Measurements from ENCODE around the gene SCAI. TPM values are rescaled to one million over a fixed set of nuclear protein-coding genes. Genes with fewer than 3 reads are reported as not detected.
"Not testable (repeated sequence)": the region's sequence is repeated elsewhere in the genome, so short reads cannot be mapped to it uniquely, and the experiment has no call there.

Gene SCAI
- total RNA-seq, 2 experiments from 2014 or later: 21.5 to 25.0 TPM

DNA sequence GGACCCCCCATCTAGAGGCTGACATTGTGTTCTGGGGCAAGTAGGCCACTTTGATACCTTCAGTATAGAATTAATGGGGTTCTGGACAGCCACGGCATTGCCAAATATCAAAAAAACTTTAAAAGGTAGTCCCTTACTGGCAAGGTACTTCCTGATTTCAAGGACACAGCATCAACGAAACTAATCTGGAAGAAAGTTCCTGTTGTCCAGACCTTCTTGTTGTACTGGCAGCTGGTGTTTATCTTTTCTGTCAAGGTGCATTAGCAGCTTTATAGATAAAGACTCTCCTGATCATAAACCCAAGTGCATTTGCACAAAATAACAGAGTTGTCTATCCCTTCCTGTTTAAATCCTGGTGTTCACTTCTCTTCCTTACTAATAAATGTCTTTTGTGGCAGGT lies 178.7 kb downstream of the SCAI start:
- intact Hi-C loops (cut with micrococcal nuclease; ENCODE audit: unreplicated experiment): no loop called here
- peak; percentile 41 for DNase-seq (ENCODE audit: low spot score)
- no peak overlapping the region for H3K4me2 ChIP-seq (ENCODE audit: low read length)

DNA sequence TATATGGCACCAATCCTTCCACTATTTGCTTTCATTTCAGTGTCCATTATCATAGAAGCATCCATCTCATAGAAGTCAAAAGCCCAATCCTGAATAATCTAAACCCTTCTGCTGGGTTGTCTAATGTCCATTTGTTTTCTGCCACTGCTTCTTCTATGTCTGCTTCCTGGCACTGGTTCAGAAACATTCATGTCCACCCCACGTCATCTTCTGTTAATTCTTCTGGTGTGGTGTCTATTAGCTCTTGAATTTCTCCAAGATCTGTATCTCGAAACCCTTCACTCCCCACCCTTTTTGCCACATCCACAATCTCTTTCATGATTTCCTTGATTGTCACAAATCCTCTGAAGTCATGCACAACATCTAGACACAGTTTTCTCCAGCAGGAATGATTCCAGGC lies 179.3 kb downstream of the SCAI start:
- DNase-seq (ENCODE audit: low spot score): no peak
- Histone ChIP-seq H2AFZ (ENCODE audit: low read length) (peak overlapping the region; percentile 10; the same call in 1 of the 2 replicates), H3K36me3 (ENCODE audit: insufficient read depth, low read length) (peaks cover 13% of the 10 kb centered on the region; the same call in 1 of the 2 replicates), H3K9me3 (ENCODE audit: low read length) (no peaks in the 10 kb centered on the region), H3K27ac (ENCODE audit: low read depth, low read length, poor library complexity, severe bottlenecking) (peak overlapping the region; percentile 69), H3K4me3 (ENCODE audit: low read depth, low read length, poor library complexity, severe bottlenecking) (no peak overlapping the region), H3K4me1 (ENCODE audit: insufficient read depth, low read length, poor library complexity, severe bottlenecking) (peaks cover 32% of the 10 kb centered on the region), H3K79me2 (ENCODE audit: insufficient read depth, low read depth, low read length) (no peaks in the 10 kb centered on the region), H4K20me1 (ENCODE audit: insufficient read depth, low read length) (no peaks in the 10 kb centered on the region), H3K9me2 (ENCODE audit: insufficient read depth, low read length) (no peaks in the 10 kb centered on the region), H3K4me2 (ENCODE audit: low read length) (no peak overlapping the region)
- intact Hi-C loops (cut with micrococcal nuclease; ENCODE audit: unreplicated experiment): no loop called here
- no peak for TF ChIP-seq EZH2phosphoT487 (IDR thresholded peaks at IDR 0.05; ENCODE audit: borderline replicate concordance, low read depth, low read length)
- TF ChIP-seq, protein P1, sequence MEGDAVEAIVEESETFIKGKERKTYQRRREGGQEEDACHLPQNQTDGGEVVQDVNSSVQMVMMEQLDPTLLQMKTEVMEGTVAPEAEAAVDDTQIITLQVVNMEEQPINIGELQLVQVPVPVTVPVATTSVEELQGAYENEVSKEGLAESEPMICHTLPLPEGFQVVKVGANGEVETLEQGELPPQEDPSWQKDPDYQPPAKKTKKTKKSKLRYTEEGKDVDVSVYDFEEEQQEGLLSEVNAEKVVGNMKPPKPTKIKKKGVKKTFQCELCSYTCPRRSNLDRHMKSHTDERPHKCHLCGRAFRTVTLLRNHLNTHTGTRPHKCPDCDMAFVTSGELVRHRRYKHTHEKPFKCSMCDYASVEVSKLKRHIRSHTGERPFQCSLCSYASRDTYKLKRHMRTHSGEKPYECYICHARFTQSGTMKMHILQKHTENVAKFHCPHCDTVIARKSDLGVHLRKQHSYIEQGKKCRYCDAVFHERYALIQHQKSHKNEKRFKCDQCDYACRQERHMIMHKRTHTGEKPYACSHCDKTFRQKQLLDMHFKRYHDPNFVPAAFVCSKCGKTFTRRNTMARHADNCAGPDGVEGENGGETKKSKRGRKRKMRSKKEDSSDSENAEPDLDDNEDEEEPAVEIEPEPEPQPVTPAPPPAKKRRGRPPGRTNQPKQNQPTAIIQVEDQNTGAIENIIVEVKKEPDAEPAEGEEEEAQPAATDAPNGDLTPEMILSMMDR (conservative IDR thresholded peaks at IDR 0.05; ENCODE audit: low read length): no peak
- no TSS peak for BruUV-seq (replicated peaks)
- ChIA-PET CTCF (ENCODE audit: unreplicated experiment) (no interaction called here), POLR2A (interaction anchor here (1.0 to 3.3 kb wide), 3 partner anchors 9 to 23 kb away, joined by 3 to 17 read pairs (median 3); partner anchors contain the start of gene GOLGA1)

More for the DNA sequence above, 178.7 kb downstream of the SCAI start:
- no TSS peak for BruUV-seq (replicated peaks)
- peaks cover 32% of the 10 kb centered on the region for H3K4me1 ChIP-seq (ENCODE audit: insufficient read depth, low read length, poor library complexity, severe bottlenecking)
- CTCF ChIA-PET (ENCODE audit: unreplicated experiment): no interaction called here
- peak overlapping the region; percentile 10; the same call in 1 of the 2 replicates for H2AFZ ChIP-seq (ENCODE audit: low read length)
- no peak overlapping the region for H3K4me3 ChIP-seq (ENCODE audit: low read depth, low read length, poor library complexity, severe bottlenecking)
- TF ChIP-seq EZH2phosphoT487 (IDR thresholded peaks at IDR 0.05; ENCODE audit: borderline replicate concordance, low read depth, low read length): no peak
- TF ChIP-seq, protein P1 (conservative IDR thresholded peaks at IDR 0.05; ENCODE audit: low read length): no peak
- POLR2A ChIA-PET: interaction anchor here (0.6 to 3.3 kb wide), 8 partner anchors 8 to 215 kb away, joined by 3 to 17 read pairs (median 4); partner anchors contain the start of gene GOLGA1
- H3K27ac ChIP-seq (ENCODE audit: low read depth, low read length, poor library complexity, severe bottlenecking): peak overlapping the region; percentile 69
- H3K79me2 ChIP-seq (ENCODE audit: insufficient read depth, low read depth, low read length): no peaks in the 10 kb centered on the region
- no peaks in the 10 kb centered on the region for H3K9me2 ChIP-seq (ENCODE audit: insufficient read depth, low read length)
- H3K36me3 ChIP-seq (ENCODE audit: insufficient read depth, low read length): peaks cover 13% of the 10 kb centered on the region; the same call in 1 of the 2 replicates
- no peaks in the 10 kb centered on the region for H3K9me3 ChIP-seq (ENCODE audit: low read length)
- H4K20me1 ChIP-seq (ENCODE audit: insufficient read depth, low read length): no peaks in the 10 kb centered on the region

DNA sequence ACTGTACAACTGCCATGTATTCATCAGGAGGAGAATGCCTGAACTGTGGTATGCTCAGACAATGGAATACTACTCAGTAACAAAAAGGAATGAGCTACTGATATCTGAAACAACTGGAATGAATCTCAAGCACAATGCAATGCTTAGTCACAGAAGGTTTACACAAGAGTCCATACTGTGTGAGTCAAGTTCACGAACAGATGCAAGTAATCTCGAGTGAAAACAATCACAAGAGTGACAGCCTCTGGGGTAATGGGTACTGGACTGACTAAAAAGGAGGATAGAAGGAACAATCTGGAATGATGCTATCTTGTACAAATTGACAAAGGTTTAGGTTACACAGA lies 182.9 kb downstream of the SCAI start:
- peaks cover 4% of the 10 kb centered on the region; the same call in 1 of the 2 replicates for H3K36me3 ChIP-seq (ENCODE audit: insufficient read depth, low read length)
- TF ChIP-seq, protein P1 (conservative IDR thresholded peaks at IDR 0.05; ENCODE audit: low read length): no peak
- TF ChIP-seq EZH2phosphoT487 (IDR thresholded peaks at IDR 0.05; ENCODE audit: borderline replicate concordance, low read depth, low read length): no peak
- H3K79me2 ChIP-seq (ENCODE audit: insufficient read depth, low read depth, low read length): no peaks in the 10 kb centered on the region
- H3K27ac ChIP-seq (ENCODE audit: low read depth, low read length, poor library complexity, severe bottlenecking): no peak overlapping the region
- intact Hi-C loops (cut with micrococcal nuclease; ENCODE audit: unreplicated experiment): no loop called here
- H3K4me2 ChIP-seq (ENCODE audit: low read length): no peak overlapping the region
- H3K4me1 ChIP-seq (ENCODE audit: insufficient read depth, low read length, poor library complexity, severe bottlenecking): peaks cover 18% of the 10 kb centered on the region
- ChIA-PET CTCF (ENCODE audit: unreplicated experiment) (no interaction called here), POLR2A (no interaction called here)
- no peaks in the 10 kb centered on the region for H3K9me2 ChIP-seq (ENCODE audit: insufficient read depth, low read length)
- no peak for DNase-seq (ENCODE audit: low spot score)
- BruUV-seq (replicated peaks): no TSS peak
- H3K4me3 ChIP-seq (ENCODE audit: low read depth, low read length, poor library complexity, severe bottlenecking): no peak overlapping the region
- no peaks in the 10 kb centered on the region for H3K9me3 ChIP-seq (ENCODE audit: low read length)
- H4K20me1 ChIP-seq (ENCODE audit: insufficient read depth, low read length): no peaks in the 10 kb centered on the region
- no peak overlapping the region for H2AFZ ChIP-seq (ENCODE audit: low read length)

DNA sequence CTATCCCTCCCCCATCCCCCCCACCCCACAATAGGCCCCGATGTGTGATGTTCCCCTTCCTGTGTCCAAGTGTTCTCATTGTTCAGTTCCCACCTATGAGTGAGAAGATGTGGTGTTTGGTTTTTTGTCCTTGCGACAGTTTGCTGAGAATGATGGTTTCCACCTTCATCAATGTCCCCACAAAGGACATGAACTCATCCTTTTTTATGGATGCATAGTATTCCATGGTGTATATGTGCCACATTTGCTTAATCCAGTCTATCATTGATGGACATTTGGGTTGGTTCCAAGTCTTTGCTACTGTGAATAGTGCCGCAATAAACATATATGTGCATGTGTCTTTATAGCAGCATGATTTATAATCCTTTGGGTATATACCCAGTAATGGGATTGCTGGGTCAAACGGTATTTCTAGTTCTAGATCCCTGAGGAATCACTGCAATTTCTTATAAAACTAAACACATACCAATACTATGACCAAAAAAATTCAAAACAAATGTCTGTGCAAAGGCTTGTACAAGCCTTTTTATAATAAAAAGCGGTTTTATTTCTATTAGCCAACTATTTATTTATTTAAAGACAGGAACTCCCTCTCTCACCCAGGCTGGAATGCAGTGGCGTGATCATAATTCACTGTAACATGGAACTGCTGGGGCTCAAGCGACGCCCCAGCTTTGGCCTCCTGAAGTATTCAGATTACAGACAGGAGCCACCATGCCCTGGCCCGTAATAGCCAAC lies 183.5 kb downstream of the SCAI start:
- H4K20me1 ChIP-seq (ENCODE audit: insufficient read depth, low read length); H3K9me2 ChIP-seq (ENCODE audit: insufficient read depth, low read length); H3K4me3 ChIP-seq (ENCODE audit: low read depth, low read length, poor library complexity, severe bottlenecking); H3K4me2 ChIP-seq (ENCODE audit: low read length); POLR2A ChIA-PET; CTCF ChIA-PET (ENCODE audit: unreplicated experiment); DNase-seq (ENCODE audit: low spot score); intact Hi-C loops (cut with micrococcal nuclease; ENCODE audit: unreplicated experiment); H3K36me3 ChIP-seq (ENCODE audit: insufficient read depth, low read length); BruUV-seq (replicated peaks); H3K79me2 ChIP-seq (ENCODE audit: insufficient read depth, low read depth, low read length); H3K27ac ChIP-seq (ENCODE audit: low read depth, low read length, poor library complexity, severe bottlenecking); H2AFZ ChIP-seq (ENCODE audit: low read length); H3K9me3 ChIP-seq (ENCODE audit: low read length): not testable (repeated sequence)
- peaks cover 12% of the 10 kb centered on the region for H3K4me1 ChIP-seq (ENCODE audit: insufficient read depth, low read length, poor library complexity, severe bottlenecking)

Measured in OCI-LY7 (cell line).